A673 (cell line): ENCODE results near the gene GCG. TPM values are rescaled to one million over a fixed set of nuclear protein-coding genes. Genes with fewer than 3 reads are reported as not detected.

Source experiments
- BruUV-seq: library from RNA; stranded (reverse); fragments of 400-500 nt; replicated peaks from 2 replicates; lab custom pipeline; 2021; lab: Mats Ljungman, UMichigan
- CTCF ChIA-PET: fragments of 300-600 bp; sonication (Branson Sonifier 250); formaldehyde crosslinking; loops from one replicate; lab custom pipeline; 2022; ENCODE audit warnings: antibody characterized with exemption; lab: Charles Lee
- POLR2A ChIA-PET: fragments of 300-600 bp; sonication (Branson Sonifier 250); formaldehyde crosslinking; loops from one replicate; lab custom pipeline; 2022; ENCODE audit warnings: antibody characterized with exemption; ENCODE audit not compliant: low non-redundant PET; lab: Charles Lee
- DNase-seq: peaks from one replicate; pipeline ENCODE4 v3.0.0-alpha.2; 2015; ENCODE audit warnings: low spot score
- H3K27ac ChIP-seq: fragments of 200-600 bp; sonication (generic); 2 replicates; pipeline ENCODE4 v1.5.1; 2016; ENCODE audit warnings: mixed run types, low read depth, mild to moderate bottlenecking, mixed read lengths, antibody characterized with exemption, low read length; ENCODE audit not compliant: poor library complexity, severe bottlenecking
- H3K27me3 ChIP-seq: fragments of 200-600 bp; sonication (generic); replicated peaks from 2 replicates; pipeline ENCODE4 v1.6.1; 2017; ENCODE audit warnings: mixed run types, low read depth, mild to moderate bottlenecking, mixed read lengths, antibody characterized with exemption, low read length; ENCODE audit not compliant: insufficient read depth, poor library complexity
- H3K36me3 ChIP-seq: fragments of 200-600 bp; sonication (generic); 2 replicates; pipeline ENCODE4 v1.6.1; 2016; ENCODE audit warnings: mixed run types, mild to moderate bottlenecking, mixed read lengths, antibody characterized with exemption, low read length; ENCODE audit not compliant: insufficient read depth, poor library complexity, severe bottlenecking
- H3K4me1 ChIP-seq: fragments of 200-600 bp; sonication (generic); 2 replicates; pipeline ENCODE4 v1.6.1; 2017; ENCODE audit warnings: mixed run types, mild to moderate bottlenecking, mixed read lengths, antibody characterized with exemption, low read length; ENCODE audit not compliant: insufficient read depth, poor library complexity, severe bottlenecking
- H3K4me3 ChIP-seq: fragments of 200-600 bp; sonication (generic); 2 replicates; pipeline ENCODE4 v1.5.1; 2016; ENCODE audit warnings: low read depth, mixed run types, mild to moderate bottlenecking, mixed read lengths, low read length; ENCODE audit not compliant: poor library complexity, severe bottlenecking
- H3K9me3 ChIP-seq: fragments of 200-600 bp; sonication (generic); 2 replicates; pipeline ENCODE4 v1.6.1; 2016; ENCODE audit warnings: mixed run types, low read depth, mild to moderate bottlenecking, mixed read lengths, antibody characterized with exemption, low read length; ENCODE audit not compliant: poor library complexity, severe bottlenecking
- EZH2 ChIP-seq: fragments of 200-600 bp; sonication (generic); IDR thresholded peaks from 2 replicates; pipeline ENCODE4 v1.6.1; 2017; ENCODE audit warnings: borderline replicate concordance, low read depth, mild to moderate bottlenecking, mixed read lengths, antibody characterized with exemption, low read length; ENCODE audit not compliant: poor library complexity, severe bottlenecking
- intact Hi-C: fragments of 100-400 bp; cut with micrococcal nuclease; formaldehyde crosslinking; loops from one replicate; pipeline ENCODE4 v1.10.0; 2022; ENCODE audit not compliant: unreplicated experiment
- total RNA-seq: library from RNA; stranded (reverse); gene quantifications from 2 replicates; pipeline ENCODE4 v1.2.3, GENCODE V29; 2021
- TF ChIP-seq, protein P1 (sequence below): fragments of 300-800, 200-600 bp; sonication (generic); conservative IDR thresholded peaks from 2 replicates; pipeline ENCODE4 v1.5.1; 2017; ENCODE audit warnings: low read depth, mild to moderate bottlenecking, antibody characterized with exemption, low read length, moderate library complexity, mixed read lengths

The GCG gene
- total RNA-seq, 1 experiment from 2014 or later: not detected

- no peak overlapping the region for H3K4me3 ChIP-seq
- no peak for DNase-seq
- POLR2A ChIA-PET: no interaction called here
- no peaks in the 10 kb centered on the region for H3K27me3 ChIP-seq
- H3K9me3 ChIP-seq: no peaks in the 10 kb centered on the region
- H3K36me3 ChIP-seq: no peaks in the 10 kb centered on the region
- TF ChIP-seq, protein P1, sequence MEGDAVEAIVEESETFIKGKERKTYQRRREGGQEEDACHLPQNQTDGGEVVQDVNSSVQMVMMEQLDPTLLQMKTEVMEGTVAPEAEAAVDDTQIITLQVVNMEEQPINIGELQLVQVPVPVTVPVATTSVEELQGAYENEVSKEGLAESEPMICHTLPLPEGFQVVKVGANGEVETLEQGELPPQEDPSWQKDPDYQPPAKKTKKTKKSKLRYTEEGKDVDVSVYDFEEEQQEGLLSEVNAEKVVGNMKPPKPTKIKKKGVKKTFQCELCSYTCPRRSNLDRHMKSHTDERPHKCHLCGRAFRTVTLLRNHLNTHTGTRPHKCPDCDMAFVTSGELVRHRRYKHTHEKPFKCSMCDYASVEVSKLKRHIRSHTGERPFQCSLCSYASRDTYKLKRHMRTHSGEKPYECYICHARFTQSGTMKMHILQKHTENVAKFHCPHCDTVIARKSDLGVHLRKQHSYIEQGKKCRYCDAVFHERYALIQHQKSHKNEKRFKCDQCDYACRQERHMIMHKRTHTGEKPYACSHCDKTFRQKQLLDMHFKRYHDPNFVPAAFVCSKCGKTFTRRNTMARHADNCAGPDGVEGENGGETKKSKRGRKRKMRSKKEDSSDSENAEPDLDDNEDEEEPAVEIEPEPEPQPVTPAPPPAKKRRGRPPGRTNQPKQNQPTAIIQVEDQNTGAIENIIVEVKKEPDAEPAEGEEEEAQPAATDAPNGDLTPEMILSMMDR: no peak
- TF ChIP-seq EZH2: no peak
- intact Hi-C loops: no loop called here
- BruUV-seq: no TSS peak
- no peak overlapping the region for H3K27ac ChIP-seq
- CTCF ChIA-PET: no interaction called here
- no peaks in the 10 kb centered on the region for H3K4me1 ChIP-seq
These were observed 44.6 kb downstream of the GCG start for GRCh38 chr2:162107361-162107901.

- CTCF ChIA-PET: no interaction called here
- Histone ChIP-seq H3K27me3 (no peaks in the 10 kb centered on the region), H3K27ac (no peak overlapping the region), H3K36me3 (no peaks in the 10 kb centered on the region), H3K4me1 (no peaks in the 10 kb centered on the region), H3K4me3 (no peak overlapping the region), H3K9me3 (no peaks in the 10 kb centered on the region)
- BruUV-seq: no TSS peak
- DNase-seq: no peak
- intact Hi-C loops: no loop called here
- POLR2A ChIA-PET: no interaction called here
- no peak for TF ChIP-seq EZH2
- TF ChIP-seq, protein P1: no peak
These were observed 45.3 kb downstream of the GCG start for GRCh38 chr2:162106746-162107145.

DNA sequence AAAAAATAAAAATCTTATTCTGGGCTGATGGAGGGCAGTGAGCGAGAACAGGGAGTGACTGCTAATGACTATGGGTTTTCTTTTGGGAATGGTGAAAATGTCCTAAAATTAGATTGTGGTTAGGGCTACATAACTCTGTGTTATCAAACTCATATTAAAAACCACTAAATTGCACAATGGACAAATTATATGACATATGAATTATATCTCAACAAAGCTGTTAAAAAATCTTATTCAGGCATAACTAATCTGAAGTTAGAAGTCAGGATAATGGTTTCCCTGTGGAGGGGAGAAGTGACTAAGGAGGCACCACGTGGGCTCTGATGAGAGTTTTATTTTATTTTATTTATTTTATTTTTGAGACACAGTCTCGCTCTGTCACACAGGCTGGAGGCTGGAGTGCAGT lies 45.9 kb downstream of the GCG start:
- no peaks in the 10 kb centered on the region for H3K27me3 ChIP-seq
- H3K9me3 ChIP-seq: no peaks in the 10 kb centered on the region
- POLR2A ChIA-PET: no interaction called here
- no peaks in the 10 kb centered on the region for H3K4me1 ChIP-seq
- CTCF ChIA-PET: no interaction called here
- H3K36me3 ChIP-seq: no peaks in the 10 kb centered on the region
- intact Hi-C loops: no loop called here
- no TSS peak for BruUV-seq
- H3K4me3 ChIP-seq: no peak overlapping the region
- TF ChIP-seq EZH2: no peak
- TF ChIP-seq, protein P1: no peak
- no peak overlapping the region for H3K27ac ChIP-seq
- peak; percentile 19 for DNase-seq
